ENCODE measurements around the gene KRTAP20-2.

Gene KRTAP20-2

GRCh38 chr21:30598802-30599201 lies 36.2 kb upstream of the KRTAP20-2 start, which contains the start of gene KRTAP6-2:
KRTAP6-2 (minus strand) TSS chr21:30598902; CDS start chr21:30598874, 28 bp downstream.
- no peak within 1 kb of the TSS for H3K4me2 ChIP-seq (ENCODE audit: low read depth, low read length, poor library complexity, severe bottlenecking)
- H3K9ac ChIP-seq (ENCODE audit: low read length), result no peak within 1 kb of the TSS
- no peak within 1 kb of the TSS for H3K27ac ChIP-seq (ENCODE audit: low read depth, low read length)
- no peaks in the 10 kb centered on the region for H3K9me3 ChIP-seq (ENCODE audit: insufficient read depth, low read length)
- no peaks in the 10 kb centered on the region for H3K27me3 ChIP-seq (ENCODE audit: low read length)
- TF ChIP-seq CTCF (IDR thresholded peaks at IDR 0.05; ENCODE audit: insufficient read depth, low read length, poor library complexity, severe bottlenecking), result no peak
- no peak for TF ChIP-seq EZH2phosphoT487 (conservative IDR thresholded peaks at IDR 0.05; ENCODE audit: low read length)
- H3K4me3 ChIP-seq (ENCODE audit: insufficient read depth, low read length, poor library complexity, severe bottlenecking), result no peak within 1 kb of the TSS
- no peaks in the 10 kb centered on the region for H3F3A ChIP-seq (ENCODE audit: insufficient read depth)
- no peaks in the 10 kb centered on the region for H3K36me3 ChIP-seq (ENCODE audit: low read length)
- no peak within 1 kb of the TSS for H2AFZ ChIP-seq (ENCODE audit: low read depth, low read length, severe bottlenecking)
- H3K9me2 ChIP-seq (replicated peaks; ENCODE audit: insufficient read depth, low read length), result no peaks in the 10 kb centered on the region
- H4K20me1 ChIP-seq (ENCODE audit: low read depth, low read length), result no peaks in the 10 kb centered on the region
- H3K79me2 ChIP-seq (ENCODE audit: insufficient read depth, low read length), result no peaks in the 10 kb centered on the region

DNA sequence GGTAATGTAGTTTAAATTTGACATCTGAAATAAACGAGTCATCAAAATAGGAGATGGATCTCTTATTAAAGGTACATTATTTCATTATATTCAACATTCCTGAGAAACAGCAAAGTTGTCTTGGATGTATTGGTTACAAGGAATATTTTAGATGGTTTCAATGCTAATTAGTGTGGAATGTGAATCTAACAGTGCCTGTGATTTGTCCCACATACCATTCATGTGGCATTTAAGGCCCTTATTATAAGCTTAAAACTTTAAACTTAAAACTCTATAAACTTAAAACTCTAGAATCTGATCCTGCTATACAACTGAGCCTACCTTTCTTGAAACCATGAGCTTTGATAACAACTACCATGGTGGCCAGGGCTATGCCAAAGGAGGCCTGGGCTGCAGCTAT lies 34.2 kb upstream of the KRTAP20-2 start, which contains the start of gene KRTAP22-1:
TSS of gene KRTAP22-1 (plus strand) at position 301 of the 400 bp plus-strand sequence.
- no peak within 1 kb of the TSS for H3K9ac ChIP-seq (ENCODE audit: low read length)
- H2AFZ ChIP-seq (ENCODE audit: low read depth, low read length, severe bottlenecking), result no peak within 1 kb of the TSS
- H4K20me1 ChIP-seq (ENCODE audit: low read depth, low read length), result no peaks in the 10 kb centered on the region
- no peak within 1 kb of the TSS for H3K4me2 ChIP-seq (ENCODE audit: low read depth, low read length, poor library complexity, severe bottlenecking)
- no peak within 1 kb of the TSS for H3K4me3 ChIP-seq (ENCODE audit: insufficient read depth, low read length, poor library complexity, severe bottlenecking)
- TF ChIP-seq EZH2phosphoT487 (conservative IDR thresholded peaks at IDR 0.05; ENCODE audit: low read length) (no peak), CTCF (IDR thresholded peaks at IDR 0.05; ENCODE audit: insufficient read depth, low read length, poor library complexity, severe bottlenecking) (no peak)
- no peak within 1 kb of the TSS for H3K27ac ChIP-seq (ENCODE audit: low read depth, low read length)
- H3K79me2 ChIP-seq (ENCODE audit: insufficient read depth, low read length), result no peaks in the 10 kb centered on the region
- H3K27me3 ChIP-seq (ENCODE audit: low read length), result no peaks in the 10 kb centered on the region
- no peaks in the 10 kb centered on the region for H3F3A ChIP-seq (ENCODE audit: insufficient read depth)
- no peaks in the 10 kb centered on the region for H3K9me2 ChIP-seq (replicated peaks; ENCODE audit: insufficient read depth, low read length)
- no peaks in the 10 kb centered on the region for H3K9me3 ChIP-seq (ENCODE audit: insufficient read depth, low read length)
- H3K36me3 ChIP-seq (ENCODE audit: low read length), result no peaks in the 10 kb centered on the region

DNA sequence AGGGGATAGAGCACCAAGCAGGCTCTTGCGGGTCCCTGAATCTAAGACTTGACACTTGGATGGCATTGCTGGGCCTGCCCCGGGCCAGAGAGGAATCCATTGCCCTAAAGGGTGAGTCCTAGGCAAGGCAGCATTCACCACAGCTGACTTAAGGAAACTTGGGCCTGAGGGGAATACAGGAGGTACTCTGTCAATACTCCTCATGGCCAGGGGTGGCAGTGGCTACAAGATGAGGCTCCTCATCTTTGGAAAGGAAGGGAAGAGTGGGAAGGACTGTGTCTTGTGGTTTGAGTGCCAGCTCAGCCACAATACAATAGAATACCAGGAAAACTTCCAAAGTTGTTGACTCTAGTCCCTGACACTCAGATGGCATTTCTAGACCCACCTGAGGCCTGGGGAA lies 29.0 kb upstream of the KRTAP20-2 start:
- H3F3A ChIP-seq (ENCODE audit: insufficient read depth), result no peaks in the 10 kb centered on the region
- H2AFZ ChIP-seq (ENCODE audit: low read depth, low read length, severe bottlenecking), result no peak overlapping the region
- H3K9me3 ChIP-seq (ENCODE audit: insufficient read depth, low read length), result no peaks in the 10 kb centered on the region
- H3K36me3 ChIP-seq (ENCODE audit: low read length), result no peaks in the 10 kb centered on the region
- H3K79me2 ChIP-seq (ENCODE audit: insufficient read depth, low read length), result no peaks in the 10 kb centered on the region
- H3K4me3 ChIP-seq (ENCODE audit: insufficient read depth, low read length, poor library complexity, severe bottlenecking), result no peak overlapping the region
- H3K27ac ChIP-seq (ENCODE audit: low read depth, low read length), result no peak overlapping the region
- no peak for TF ChIP-seq CTCF (IDR thresholded peaks at IDR 0.05; ENCODE audit: insufficient read depth, low read length, poor library complexity, severe bottlenecking)
- no peak for TF ChIP-seq EZH2phosphoT487 (conservative IDR thresholded peaks at IDR 0.05; ENCODE audit: low read length)
- H3K27me3 ChIP-seq (ENCODE audit: low read length), result no peaks in the 10 kb centered on the region
- H3K9ac ChIP-seq (ENCODE audit: low read length), result no peak overlapping the region
- no peaks in the 10 kb centered on the region for H3K9me2 ChIP-seq (replicated peaks; ENCODE audit: insufficient read depth, low read length)
- no peak overlapping the region for H3K4me2 ChIP-seq (ENCODE audit: low read depth, low read length, poor library complexity, severe bottlenecking)
- H4K20me1 ChIP-seq (ENCODE audit: low read depth, low read length), result no peaks in the 10 kb centered on the region
